ENCODE results near the gene OR8D1.
"Not testable (repeated sequence)": the region's sequence is repeated elsewhere in the genome, so short reads cannot be mapped to it uniquely, and the experiment has no call there.

Gene OR8D1

GRCh38 chr11:124278261-124278660 lies 35.5 kb downstream of the OR8D1 start:
- no peak for DNase-seq

- no peak for DNase-seq
These were observed 35.9 kb downstream of the OR8D1 start for GRCh38 chr11:124277804-124278203.

DNA sequence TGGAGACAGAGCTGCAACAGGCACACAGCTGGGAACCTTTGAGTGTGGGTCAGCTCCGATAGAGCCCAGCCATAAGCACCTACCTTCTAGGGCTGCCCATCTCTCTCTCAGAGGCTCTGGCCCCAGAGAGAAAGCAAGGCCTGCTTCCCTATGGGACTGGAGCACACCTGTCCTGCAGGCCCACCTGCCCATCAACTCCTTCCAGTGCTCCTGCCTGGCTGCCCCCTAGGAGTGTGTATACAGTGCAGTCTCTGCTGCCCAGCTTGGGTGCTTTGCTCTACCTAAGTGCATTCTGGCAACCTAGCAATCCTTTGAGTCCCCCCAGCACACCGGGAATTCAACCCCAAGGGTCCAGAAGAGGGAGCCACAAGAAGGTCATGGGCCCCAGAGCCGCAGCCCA lies 36.5 kb downstream of the OR8D1 start:
- no peak for DNase-seq

DNA sequence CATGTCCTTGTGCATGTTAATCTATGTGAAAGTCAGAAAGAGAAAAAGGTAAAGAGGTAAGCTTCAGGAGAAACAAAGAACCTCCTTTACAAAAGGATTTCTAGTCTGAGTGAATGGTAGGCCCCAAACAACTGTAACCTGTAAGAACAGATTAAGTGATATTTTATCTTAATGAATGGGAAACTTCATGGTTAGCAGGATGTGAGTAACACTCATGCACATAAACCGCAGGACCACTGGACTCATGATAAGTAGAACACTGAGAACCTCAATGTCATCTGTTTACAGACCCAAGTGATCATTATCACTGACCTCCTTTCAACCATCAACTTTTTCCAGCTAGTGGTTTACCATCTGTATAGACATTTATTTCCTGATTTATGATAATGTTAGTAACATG lies 37.7 kb downstream of the OR8D1 start:
- DNase-seq: no peak

- DNase-seq: no peak
These were observed 39.7 kb downstream of the OR8D1 start for GRCh38 chr11:124274000-124274399.

DNA sequence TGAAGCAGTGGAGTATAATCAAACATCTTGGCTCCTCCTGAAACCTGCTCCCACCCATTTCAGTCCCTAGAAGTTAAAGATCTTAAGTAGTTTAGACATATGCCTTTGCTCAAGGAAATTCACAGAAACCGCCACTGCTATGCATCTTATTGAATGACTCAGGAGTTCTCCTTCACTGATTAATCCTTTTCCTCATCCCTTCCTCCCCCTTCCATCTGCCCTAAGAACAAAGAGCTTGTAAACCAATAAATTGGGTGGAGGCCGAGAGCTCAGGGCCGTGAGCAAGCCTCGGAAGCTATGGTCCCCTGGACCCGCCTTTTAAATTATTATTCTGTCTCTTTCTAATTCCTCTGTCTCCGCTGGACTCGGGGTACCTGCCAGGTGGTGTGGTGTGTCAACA lies 42.9 kb downstream of the OR8D1 start:
- not testable (repeated sequence) for DNase-seq

GRCh38 chr11:124265041-124265440 lies 48.7 kb downstream of the OR8D1 start:
- DNase-seq: not testable (repeated sequence)

- no peak for DNase-seq
These were observed 57.7 kb downstream of the OR8D1 start, which contains the start of gene OR8G5 for GRCh38 chr11:124256076-124256475. Gene OR8G5 (plus strand): TSS chr11:124256376. CDS start chr11:124264932, 8,556 bp downstream.

All from NCI-H1092 (cell line).